ENCODE results near the gene LDB3. TPM values are rescaled to one million over a fixed set of nuclear protein-coding genes. Genes with fewer than 3 reads are reported as not detected.

LDB3 gene
- total RNA-seq, 1 experiment from 2014 or later = 0.04 TPM

DNA sequence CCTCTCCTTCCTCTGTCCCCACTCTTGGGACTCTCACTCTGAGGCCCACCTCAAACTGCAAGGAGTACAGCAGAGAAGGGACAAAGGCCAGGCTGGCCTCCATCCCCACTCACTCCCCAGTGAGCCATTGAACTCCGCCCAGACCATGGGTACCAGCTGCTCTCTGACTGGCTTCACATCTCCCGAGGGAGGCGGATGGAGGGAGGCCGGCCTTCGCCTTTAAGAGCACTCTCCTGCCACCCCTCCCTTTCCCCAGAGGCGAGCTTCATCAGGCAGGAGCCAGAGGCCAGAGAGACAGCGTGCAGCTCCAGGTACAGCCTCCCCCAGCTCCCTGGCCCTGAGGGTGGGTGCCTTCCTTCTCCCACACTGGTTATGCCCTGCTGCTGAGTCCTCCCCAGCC is 1.8 kb upstream of the LDB3 start:
- BruUV-seq (replicated peaks) = no TSS peak
- Histone ChIP-seq H3K79me2 (ENCODE audit: low read length) (no peaks in the 10 kb centered on the region), H3K9ac (ENCODE audit: low read length) (no peak overlapping the region), H3K4me3 (ENCODE audit: low read length) (no peak overlapping the region), H3K27me3 (ENCODE audit: low read length) (no peaks in the 10 kb centered on the region), H3K9me3 (ENCODE audit: low read length) (no peaks in the 10 kb centered on the region), H3K4me1 (ENCODE audit: insufficient read depth, low read length) (peaks cover 54% of the 10 kb centered on the region), H3K4me2 (ENCODE audit: low read length) (no peak overlapping the region), H4K20me1 (ENCODE audit: low read length) (no peaks in the 10 kb centered on the region), H3F3A (ENCODE audit: low read length, unreplicated experiment) (no peaks in the 10 kb centered on the region), H3K9me2 (replicated peaks; ENCODE audit: low read length) (no peaks in the 10 kb centered on the region), H2AFZ (ENCODE audit: low read length) (no peak overlapping the region), H3K36me3 (ENCODE audit: low read depth, low read length) (no peaks in the 10 kb centered on the region), H3K27ac (ENCODE audit: low read length) (no peak overlapping the region)
- ATAC-seq (no peak), DNase-seq (no peak)
- intact Hi-C loops (cut with micrococcal nuclease) = no loop called here
- ChIA-PET CTCF (no interaction called here), POLR2A (ENCODE audit: unreplicated experiment) (no interaction called here)
- TF ChIP-seq, protein P1, sequence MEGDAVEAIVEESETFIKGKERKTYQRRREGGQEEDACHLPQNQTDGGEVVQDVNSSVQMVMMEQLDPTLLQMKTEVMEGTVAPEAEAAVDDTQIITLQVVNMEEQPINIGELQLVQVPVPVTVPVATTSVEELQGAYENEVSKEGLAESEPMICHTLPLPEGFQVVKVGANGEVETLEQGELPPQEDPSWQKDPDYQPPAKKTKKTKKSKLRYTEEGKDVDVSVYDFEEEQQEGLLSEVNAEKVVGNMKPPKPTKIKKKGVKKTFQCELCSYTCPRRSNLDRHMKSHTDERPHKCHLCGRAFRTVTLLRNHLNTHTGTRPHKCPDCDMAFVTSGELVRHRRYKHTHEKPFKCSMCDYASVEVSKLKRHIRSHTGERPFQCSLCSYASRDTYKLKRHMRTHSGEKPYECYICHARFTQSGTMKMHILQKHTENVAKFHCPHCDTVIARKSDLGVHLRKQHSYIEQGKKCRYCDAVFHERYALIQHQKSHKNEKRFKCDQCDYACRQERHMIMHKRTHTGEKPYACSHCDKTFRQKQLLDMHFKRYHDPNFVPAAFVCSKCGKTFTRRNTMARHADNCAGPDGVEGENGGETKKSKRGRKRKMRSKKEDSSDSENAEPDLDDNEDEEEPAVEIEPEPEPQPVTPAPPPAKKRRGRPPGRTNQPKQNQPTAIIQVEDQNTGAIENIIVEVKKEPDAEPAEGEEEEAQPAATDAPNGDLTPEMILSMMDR (conservative IDR thresholded peaks at IDR 0.05; ENCODE audit: low read depth, low read length) = no peak
- TF ChIP-seq EZH2 (IDR thresholded peaks at IDR 0.05; ENCODE audit: low read length, unreplicated experiment) (no peak), EZH2phosphoT487 (IDR thresholded peaks at IDR 0.05; ENCODE audit: borderline replicate concordance, low read length) (no peak)

DNA sequence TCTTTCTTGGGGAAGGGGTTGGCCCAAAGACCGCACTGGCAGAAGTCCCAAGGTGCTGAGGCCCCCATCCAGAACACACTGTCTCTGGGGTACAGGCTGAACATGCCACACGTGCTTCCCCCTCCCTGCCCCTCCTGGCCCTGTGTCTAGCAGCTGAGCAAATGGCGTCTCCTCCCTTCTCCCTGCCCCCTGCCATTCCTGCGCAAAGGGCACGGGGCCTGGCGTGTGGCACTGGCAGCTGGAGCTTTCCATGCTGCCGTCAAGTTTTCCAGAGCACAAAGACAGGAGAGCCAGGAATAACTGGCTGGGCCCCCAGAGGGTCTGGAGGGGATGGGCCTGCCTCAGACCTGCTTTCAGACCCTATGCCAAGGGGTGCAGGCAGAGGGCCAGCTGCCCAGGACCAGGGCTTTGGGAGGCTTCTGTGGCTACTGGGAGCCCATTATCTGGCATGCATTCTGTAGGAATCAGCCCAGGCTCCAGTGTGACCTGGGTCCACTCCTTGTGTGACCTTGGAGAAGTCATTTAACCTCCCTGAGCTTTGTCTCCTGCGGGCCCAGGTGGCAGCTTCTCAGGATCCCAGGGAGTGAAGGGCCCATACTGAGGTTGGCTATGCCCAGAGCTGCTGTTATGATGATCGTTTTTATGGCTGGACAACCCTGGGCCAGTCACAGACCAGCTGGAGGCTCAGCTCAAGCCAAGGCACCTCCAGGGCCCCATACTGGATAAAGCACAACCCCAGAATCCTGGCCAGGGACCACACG is 710 bp upstream of the LDB3 start:
- TF ChIP-seq EZH2phosphoT487 (IDR thresholded peaks at IDR 0.05; ENCODE audit: borderline replicate concordance, low read length) (no peak), EZH2 (IDR thresholded peaks at IDR 0.05; ENCODE audit: low read length, unreplicated experiment) (no peak)
- TF ChIP-seq, protein P1 (conservative IDR thresholded peaks at IDR 0.05; ENCODE audit: low read depth, low read length) = no peak
- H3K27ac ChIP-seq (ENCODE audit: low read length) = no peak overlapping the region
- CTCF ChIA-PET = no interaction called here
- peaks cover 56% of the 10 kb centered on the region for H3K4me1 ChIP-seq (ENCODE audit: insufficient read depth, low read length)
- DNase-seq (no peak), ATAC-seq (no peak; the same call in 1 of the 2 replicates)
- no peaks in the 10 kb centered on the region for H3K79me2 ChIP-seq (ENCODE audit: low read length)
- H3K9me2 ChIP-seq (replicated peaks; ENCODE audit: low read length) = no peaks in the 10 kb centered on the region
- no peak overlapping the region for H3K4me3 ChIP-seq (ENCODE audit: low read length)
- no peaks in the 10 kb centered on the region for H3K36me3 ChIP-seq (ENCODE audit: low read depth, low read length)
- no peaks in the 10 kb centered on the region for H3K27me3 ChIP-seq (ENCODE audit: low read length)
- peak overlapping the region; percentile 71 for H3K4me2 ChIP-seq (ENCODE audit: low read length)
- no TSS peak for BruUV-seq (replicated peaks)
- H4K20me1 ChIP-seq (ENCODE audit: low read length) = no peaks in the 10 kb centered on the region
- H2AFZ ChIP-seq (ENCODE audit: low read length) = no peak overlapping the region
- H3K9me3 ChIP-seq (ENCODE audit: low read length) = no peaks in the 10 kb centered on the region
- H3K9ac ChIP-seq (ENCODE audit: low read length) = no peak overlapping the region
- no peaks in the 10 kb centered on the region for H3F3A ChIP-seq (ENCODE audit: low read length, unreplicated experiment)
- POLR2A ChIA-PET (ENCODE audit: unreplicated experiment) = no interaction called here
- intact Hi-C loops (cut with micrococcal nuclease) = no loop called here

DNA sequence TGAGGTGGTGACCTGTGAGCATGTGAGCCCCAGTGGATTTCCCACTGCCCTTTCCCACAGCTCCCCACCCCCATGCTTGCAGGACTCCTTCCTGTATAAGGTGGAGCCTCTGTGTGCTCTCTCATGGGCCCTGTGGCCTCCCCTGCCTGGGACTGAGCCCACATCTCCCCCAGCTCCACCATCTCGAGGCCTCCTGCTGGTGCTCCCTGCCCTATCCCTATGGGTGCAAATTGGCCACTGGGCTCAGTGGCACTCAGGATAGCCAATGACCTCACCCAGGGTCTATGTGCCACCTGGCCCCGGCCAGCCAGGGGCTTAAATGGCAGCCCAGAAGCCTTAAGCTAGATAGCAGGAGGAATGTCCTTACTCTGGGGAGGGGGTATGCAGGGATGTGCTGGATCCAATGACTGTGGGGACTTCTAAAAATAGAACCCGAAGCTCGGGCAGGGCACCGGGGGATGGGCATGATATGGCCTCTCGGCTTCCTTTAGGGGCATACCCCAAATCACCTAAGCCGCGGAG is 2.0 kb downstream of the LDB3 start:
- intact Hi-C loops (cut with micrococcal nuclease) = no loop called here
- Histone ChIP-seq H3K4me3 (ENCODE audit: low read length) (no peak overlapping the region), H4K20me1 (ENCODE audit: low read length) (no peaks in the 10 kb centered on the region), H3F3A (ENCODE audit: low read length, unreplicated experiment) (no peaks in the 10 kb centered on the region), H3K9ac (ENCODE audit: low read length) (no peak overlapping the region), H3K79me2 (ENCODE audit: low read length) (no peaks in the 10 kb centered on the region), H3K27me3 (ENCODE audit: low read length) (no peaks in the 10 kb centered on the region), H3K4me1 (ENCODE audit: insufficient read depth, low read length) (peaks cover 55% of the 10 kb centered on the region), H3K9me3 (ENCODE audit: low read length) (no peaks in the 10 kb centered on the region), H2AFZ (ENCODE audit: low read length) (no peak overlapping the region), H3K27ac (ENCODE audit: low read length) (no peak overlapping the region), H3K9me2 (replicated peaks; ENCODE audit: low read length) (no peaks in the 10 kb centered on the region), H3K36me3 (ENCODE audit: low read depth, low read length) (no peaks in the 10 kb centered on the region), H3K4me2 (ENCODE audit: low read length) (no peak overlapping the region)
- ATAC-seq (no peak), DNase-seq (no peak)
- POLR2A ChIA-PET (ENCODE audit: unreplicated experiment) = no interaction called here
- BruUV-seq (replicated peaks) = no TSS peak
- CTCF ChIA-PET = interaction anchor here (0.6 kb wide), 1 partner anchor 14 kb away, joined by 3 read pairs; no protein-coding TSS in a partner anchor
- no peak for TF ChIP-seq EZH2 (IDR thresholded peaks at IDR 0.05; ENCODE audit: low read length, unreplicated experiment)
- TF ChIP-seq, protein P1 (conservative IDR thresholded peaks at IDR 0.05; ENCODE audit: low read depth, low read length) = no peak
- TF ChIP-seq EZH2phosphoT487 (IDR thresholded peaks at IDR 0.05; ENCODE audit: borderline replicate concordance, low read length) = no peak
